HCT116 (cell line): Measurements from ENCODE around the gene BLACAT1. TPM values are rescaled to one million over a fixed set of nuclear protein-coding genes. Genes with fewer than 3 reads are reported as not detected.

ENCODE experiments used
- ATAC-seq: fragments of 200-7000 bp; cut with Tn5 transposase; 2 replicates; pipeline ENCODE4 v1.9.1; 2020; ENCODE audit warnings: mild to moderate bottlenecking, moderate library complexity
- BruUV-seq: library from RNA; stranded (reverse); fragments of 400-500 nt; replicated peaks from 2 replicates; lab custom pipeline; 2021; lab: Mats Ljungman, UMichigan
- CTCF ChIA-PET: fragments of 300-600 bp; sonication (Branson Sonifier 250); formaldehyde crosslinking; loops from one replicate; lab custom pipeline; 2021; ENCODE audit warnings: antibody characterized with exemption; lab: Charles Lee
- POLR2A ChIA-PET: fragments of 300-600, 350-600 bp; sonication (Branson Sonifier 250); formaldehyde crosslinking; loops from one replicate; lab custom pipeline; 2021; ENCODE audit warnings: antibody characterized with exemption; lab: Charles Lee
- RAD21 ChIA-PET, 2 experiments: fragments of 300-600 bp; sonication (Branson Sonifier 250); formaldehyde crosslinking; loops; one replicate each; lab custom pipeline; 2023; ENCODE audit warnings: low total read pairs in 2 of 2; ENCODE audit not compliant: uncharacterized antibody in 2 of 2, unreplicated experiment in 2 of 2, low non-redundant PET in 1 of 2; lab: Charles Lee
- DNase-seq: peaks from one replicate; pipeline ENCODE4 v3.0.0-alpha.2; 2010; ENCODE audit warnings: low read depth, low spot score
- H2AFZ ChIP-seq: fragments of 200-600 bp; shearing (Covaris generic), sonication (generic); 2 replicates; pipeline ENCODE4 v1.6.1; 2017; ENCODE audit warnings: low read depth, mixed run types, mixed read lengths, antibody characterized with exemption, low read length; ENCODE audit not compliant: poor library complexity, severe bottlenecking
- H3K27ac ChIP-seq: 2 replicates; pipeline ENCODE4 v1.5.1; 2012; ENCODE audit warnings: low read depth, low read length
- H3K27me3 ChIP-seq: fragments of 200-600 bp; sonication (generic); 2 replicates; pipeline ENCODE4 v1.6.1; 2016; ENCODE audit warnings: mixed run types, low read length, mixed read lengths; ENCODE audit not compliant: insufficient read depth
- H3K36me3 ChIP-seq, 2 experiments: fragments of 200-500 bp in 1 of 2; fragments of 200-600 bp in 1 of 2; sonication (Bioruptor generic) in 1 of 2; sonication (generic) in 1 of 2; 2 replicates each; pipeline versions ENCODE4 v1.5.1 to v1.6.1; 2014 to 2016; ENCODE audit warnings: low read length in 2 of 2, inconsistent platforms in 1 of 2, mixed read lengths in 1 of 2, mixed run types in 1 of 2; ENCODE audit not compliant: insufficient read depth in 2 of 2, control insufficient read depth in 1 of 2
- H3K4me1 ChIP-seq, 2 experiments: fragments of 200-600 bp in 1 of 2; sonication (generic) in 1 of 2; 2 replicates each; pipeline versions ENCODE4 v1.5.1 to v1.6.1; 2012 to 2017; ENCODE audit warnings: low read length in 2 of 2, inconsistent platforms in 1 of 2, mild to moderate bottlenecking in 1 of 2, mixed read lengths in 1 of 2, mixed run types in 1 of 2, moderate library complexity in 1 of 2; ENCODE audit not compliant: insufficient read depth in 2 of 2, control insufficient read depth in 1 of 2
- H3K4me2 ChIP-seq: fragments of 200-600 bp; sonication (generic); 2 replicates; pipeline ENCODE4 v1.6.1; 2017; ENCODE audit warnings: mixed run types, low read length, mixed read lengths
- H3K4me3 ChIP-seq, 2 experiments: fragments of 200-600 bp in 1 of 2; sonication (generic) in 1 of 2; replicated peaks in 1 of 2; 2 replicates each; pipeline ENCODE4 v1.5.1; 2011 to 2016; ENCODE audit warnings: low read length in 2 of 2, control low read depth in 1 of 2, low read depth in 1 of 2, mild to moderate bottlenecking in 1 of 2, mixed read lengths in 1 of 2, mixed run types in 1 of 2
- H3K79me2 ChIP-seq: fragments of 200-600 bp; sonication (generic); 2 replicates; pipeline ENCODE4 v1.6.1; 2017; ENCODE audit warnings: mild to moderate bottlenecking, mixed run types, low read length, moderate library complexity, mixed read lengths; ENCODE audit not compliant: insufficient read depth
- H3K9ac ChIP-seq: fragments of 200-600 bp; sonication (generic); 2 replicates; pipeline ENCODE4 v1.6.1; 2016; ENCODE audit warnings: low read length, mixed read lengths
- H3K9me2 ChIP-seq: fragments of 200-600 bp; sonication (generic), shearing (Covaris generic); 2 replicates; pipeline ENCODE4 v1.6.1; 2017; ENCODE audit warnings: mixed run types, mild to moderate bottlenecking, moderate library complexity; ENCODE audit not compliant: insufficient read depth
- H3K9me3 ChIP-seq, 2 experiments: fragments of 200-500 bp in 1 of 2; fragments of 200-600 bp in 1 of 2; sonication (Bioruptor generic) in 1 of 2; sonication (generic) in 1 of 2; 2 replicates each; pipeline ENCODE4 v1.6.1; 2014 to 2017; ENCODE audit warnings: low read length in 2 of 2, mixed read lengths in 2 of 2, inconsistent platforms in 1 of 2, low read depth in 1 of 2, mild to moderate bottlenecking in 1 of 2, mixed run types in 1 of 2, moderate library complexity in 1 of 2; ENCODE audit not compliant: control insufficient read depth in 1 of 2, insufficient read depth in 1 of 2
- H4K20me1 ChIP-seq: fragments of 200-600 bp; sonication (generic), shearing (Covaris generic); 2 replicates; pipeline ENCODE4 v1.6.1; 2017; ENCODE audit warnings: mixed run types, mild to moderate bottlenecking, moderate library complexity; ENCODE audit not compliant: insufficient read depth
- CEBPB ChIP-seq: IDR thresholded peaks from 2 replicates; pipeline ENCODE4 v1.6.1; 2012; ENCODE audit warnings: low read depth
- SIN3A ChIP-seq: IDR thresholded peaks from 2 replicates; pipeline ENCODE4 v1.6.1; 2012; ENCODE audit warnings: low read depth
- TCF7L2 ChIP-seq: IDR thresholded peaks from 2 replicates; pipeline ENCODE4 v1.7.0; 2011; ENCODE audit warnings: borderline replicate concordance, inconsistent platforms; ENCODE audit not compliant: insufficient read depth, insufficient read length; ENCODE audit errors: extremely low read depth
- intact Hi-C: fragments of 100-400 bp; cut with micrococcal nuclease; formaldehyde crosslinking; loops from 2 replicates; pipeline ENCODE4 v1.10.0; 2022
- total RNA-seq: library from RNA; stranded (reverse); gene quantifications from one replicate; pipeline ENCODE4 v1.2.1, GENCODE V29; 2021; ENCODE audit not compliant: unreplicated experiment
- TF ChIP-seq, protein P1 (sequence below): IDR thresholded peaks from 2 replicates; pipeline ENCODE4 v1.6.1; 2012; ENCODE audit warnings: low read depth
- TF ChIP-seq, protein P2 (sequence below): IDR thresholded peaks from 2 replicates; pipeline ENCODE4 v1.6.1; 2012
- TF ChIP-seq, protein P3 (sequence below): IDR thresholded peaks from 2 replicates; pipeline ENCODE4 v1.6.1; 2011; ENCODE audit warnings: mild to moderate bottlenecking, low read length, moderate library complexity; ENCODE audit not compliant: insufficient replicate concordance; ENCODE audit errors: extremely low read depth

The BLACAT1 gene
- total RNA-seq, 1 experiment from 2014 or later = 3.9 TPM

DNA sequence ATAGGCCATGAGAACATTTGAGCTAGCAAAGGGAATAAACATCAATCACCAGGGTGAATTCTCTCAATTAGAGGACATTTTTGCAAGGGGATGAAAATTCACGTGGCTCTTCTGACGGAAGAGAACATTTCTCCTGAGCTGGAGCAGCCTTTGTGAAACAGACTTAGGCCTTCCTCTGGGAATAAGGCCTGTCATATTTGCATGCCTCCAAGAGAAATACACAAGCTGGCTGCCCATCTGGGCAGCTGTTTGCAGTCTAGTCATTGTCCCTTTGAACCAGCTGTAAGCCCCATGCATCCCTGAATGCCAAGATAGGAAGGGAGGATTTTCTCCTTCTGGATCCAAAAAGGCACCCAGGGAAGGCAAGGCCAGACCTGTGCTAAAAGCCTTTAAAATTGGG, 39.5 kb downstream of the BLACAT1 start:
- DNase-seq = no peak

More for the DNA sequence above, 39.5 kb downstream of the BLACAT1 start:
- Histone ChIP-seq H3K9ac (no peak overlapping the region), H3K9me3 (no peaks in the 10 kb centered on the region), H3K79me2 (no peaks in the 10 kb centered on the region), H3K9me2 (no peaks in the 10 kb centered on the region), H3K4me1 (no peaks in the 10 kb centered on the region), H3K4me2 (no peak overlapping the region), H3K27me3 (no peaks in the 10 kb centered on the region), H3K27ac (no peak overlapping the region), H2AFZ (no peak overlapping the region), H3K4me3 (no peak overlapping the region), H4K20me1 (no peaks in the 10 kb centered on the region), H3K36me3 (no peaks in the 10 kb centered on the region)
- intact Hi-C loops = no loop called here
- ChIA-PET CTCF (interaction anchor here (1.0 to 2.0 kb wide), 3 partner anchors 14 to 71 kb away, joined by 3 to 4 read pairs (median 3); no protein-coding TSS in a partner anchor), POLR2A (no interaction called here), RAD21 (no interaction called here)
- TF ChIP-seq CEBPB = no peak
- TF ChIP-seq, protein P1, sequence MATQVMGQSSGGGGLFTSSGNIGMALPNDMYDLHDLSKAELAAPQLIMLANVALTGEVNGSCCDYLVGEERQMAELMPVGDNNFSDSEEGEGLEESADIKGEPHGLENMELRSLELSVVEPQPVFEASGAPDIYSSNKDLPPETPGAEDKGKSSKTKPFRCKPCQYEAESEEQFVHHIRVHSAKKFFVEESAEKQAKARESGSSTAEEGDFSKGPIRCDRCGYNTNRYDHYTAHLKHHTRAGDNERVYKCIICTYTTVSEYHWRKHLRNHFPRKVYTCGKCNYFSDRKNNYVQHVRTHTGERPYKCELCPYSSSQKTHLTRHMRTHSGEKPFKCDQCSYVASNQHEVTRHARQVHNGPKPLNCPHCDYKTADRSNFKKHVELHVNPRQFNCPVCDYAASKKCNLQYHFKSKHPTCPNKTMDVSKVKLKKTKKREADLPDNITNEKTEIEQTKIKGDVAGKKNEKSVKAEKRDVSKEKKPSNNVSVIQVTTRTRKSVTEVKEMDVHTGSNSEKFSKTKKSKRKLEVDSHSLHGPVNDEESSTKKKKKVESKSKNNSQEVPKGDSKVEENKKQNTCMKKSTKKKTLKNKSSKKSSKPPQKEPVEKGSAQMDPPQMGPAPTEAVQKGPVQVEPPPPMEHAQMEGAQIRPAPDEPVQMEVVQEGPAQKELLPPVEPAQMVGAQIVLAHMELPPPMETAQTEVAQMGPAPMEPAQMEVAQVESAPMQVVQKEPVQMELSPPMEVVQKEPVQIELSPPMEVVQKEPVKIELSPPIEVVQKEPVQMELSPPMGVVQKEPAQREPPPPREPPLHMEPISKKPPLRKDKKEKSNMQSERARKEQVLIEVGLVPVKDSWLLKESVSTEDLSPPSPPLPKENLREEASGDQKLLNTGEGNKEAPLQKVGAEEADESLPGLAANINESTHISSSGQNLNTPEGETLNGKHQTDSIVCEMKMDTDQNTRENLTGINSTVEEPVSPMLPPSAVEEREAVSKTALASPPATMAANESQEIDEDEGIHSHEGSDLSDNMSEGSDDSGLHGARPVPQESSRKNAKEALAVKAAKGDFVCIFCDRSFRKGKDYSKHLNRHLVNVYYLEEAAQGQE = no peak
- no peak for TF ChIP-seq TCF7L2
- TF ChIP-seq SIN3A = no peak
- TF ChIP-seq, protein P2, sequence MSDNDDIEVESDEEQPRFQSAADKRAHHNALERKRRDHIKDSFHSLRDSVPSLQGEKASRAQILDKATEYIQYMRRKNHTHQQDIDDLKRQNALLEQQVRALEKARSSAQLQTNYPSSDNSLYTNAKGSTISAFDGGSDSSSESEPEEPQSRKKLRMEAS = no peak
- TF ChIP-seq, protein P3, sequence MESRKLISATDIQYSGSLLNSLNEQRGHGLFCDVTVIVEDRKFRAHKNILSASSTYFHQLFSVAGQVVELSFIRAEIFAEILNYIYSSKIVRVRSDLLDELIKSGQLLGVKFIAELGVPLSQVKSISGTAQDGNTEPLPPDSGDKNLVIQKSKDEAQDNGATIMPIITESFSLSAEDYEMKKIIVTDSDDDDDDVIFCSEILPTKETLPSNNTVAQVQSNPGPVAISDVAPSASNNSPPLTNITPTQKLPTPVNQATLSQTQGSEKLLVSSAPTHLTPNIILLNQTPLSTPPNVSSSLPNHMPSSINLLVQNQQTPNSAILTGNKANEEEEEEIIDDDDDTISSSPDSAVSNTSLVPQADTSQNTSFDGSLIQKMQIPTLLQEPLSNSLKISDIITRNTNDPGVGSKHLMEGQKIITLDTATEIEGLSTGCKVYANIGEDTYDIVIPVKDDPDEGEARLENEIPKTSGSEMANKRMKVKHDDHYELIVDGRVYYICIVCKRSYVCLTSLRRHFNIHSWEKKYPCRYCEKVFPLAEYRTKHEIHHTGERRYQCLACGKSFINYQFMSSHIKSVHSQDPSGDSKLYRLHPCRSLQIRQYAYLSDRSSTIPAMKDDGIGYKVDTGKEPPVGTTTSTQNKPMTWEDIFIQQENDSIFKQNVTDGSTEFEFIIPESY = no peak
- BruUV-seq = no TSS peak
- no peak for ATAC-seq
